Fibroblast of lung (primary cell): ENCODE data around the gene ATP6V0E1. TPM values are rescaled to one million over a fixed set of nuclear protein-coding genes. Genes with fewer than 3 reads are reported as not detected.
A peak's percentile ranks its signal among the peaks of the same experiment; 100 is the strongest.
"Not testable (repeated sequence)": the region's sequence is repeated elsewhere in the genome, so short reads cannot be mapped to it uniquely, and the experiment has no call there.

Experiments used
- DNase-seq, 2 donors: peaks; one replicate each; pipeline versions ENCODE4 v3.0.0 to v3.0.0-alpha.2; 2010; ENCODE audit warnings: low read depth in 2 of 2
- H2AFZ ChIP-seq: 2 replicates; pipeline ENCODE4 v1.5.1; 2012; ENCODE audit warnings: low read length, control low read depth, inconsistent platforms
- H3K27ac ChIP-seq: 2 replicates; pipeline ENCODE4 v1.5.1; 2011; ENCODE audit warnings: low read length, control low read depth; ENCODE audit not compliant: insufficient read depth
- H3K27me3 ChIP-seq: 2 replicates; pipeline ENCODE4 v1.5.1; 2011; ENCODE audit warnings: mild to moderate bottlenecking, low read length; ENCODE audit not compliant: control insufficient read depth, insufficient read depth
- H3K36me3 ChIP-seq: 2 replicates; pipeline ENCODE4 v1.5.1; 2011; ENCODE audit warnings: low read length; ENCODE audit not compliant: control insufficient read depth, insufficient read depth
- H3K4me1 ChIP-seq: 2 replicates; pipeline ENCODE4 v1.5.1; 2011; ENCODE audit warnings: low read length; ENCODE audit not compliant: control insufficient read depth, insufficient read depth; ENCODE audit errors: extremely low read depth
- H3K4me2 ChIP-seq: 2 replicates; pipeline ENCODE4 v1.5.1; 2011; ENCODE audit warnings: low read length, control low read depth; ENCODE audit not compliant: insufficient read depth; ENCODE audit errors: extremely low read depth
- H3K4me3 ChIP-seq, 4 experiments: fragments of 200-600 bp in 1 of 4; sonication (generic) in 1 of 4; replicated peaks in 1 of 4; 2 replicates each; pipeline ENCODE4 v1.5.1; 2011 to 2016; ENCODE audit warnings: low read length in 4 of 4, low read depth in 3 of 4, mild to moderate bottlenecking in 3 of 4, control low read depth in 2 of 4, inconsistent platforms in 1 of 4, mixed read lengths in 1 of 4; ENCODE audit not compliant: insufficient read depth in 1 of 4; ENCODE audit errors: control extremely low read depth in 1 of 4
- H3K79me2 ChIP-seq: 2 replicates; pipeline ENCODE4 v1.5.1; 2012; ENCODE audit warnings: mild to moderate bottlenecking, low read length, inconsistent platforms; ENCODE audit not compliant: control insufficient read depth, insufficient read depth
- H3K9ac ChIP-seq: 2 replicates; pipeline ENCODE4 v1.5.1; 2011; ENCODE audit warnings: mild to moderate bottlenecking, low read length, control low read depth; ENCODE audit not compliant: insufficient read depth
- H3K9me3 ChIP-seq: 2 replicates; pipeline ENCODE4 v1.5.1; 2012; ENCODE audit warnings: low read depth, low read length; ENCODE audit not compliant: control insufficient read depth, insufficient read depth
- H4K20me1 ChIP-seq: 2 replicates; pipeline ENCODE4 v1.5.1; 2011; ENCODE audit warnings: low read length; ENCODE audit not compliant: control insufficient read depth, insufficient read depth; ENCODE audit errors: extremely low read depth
- CTCF ChIP-seq, 2 donors: IDR thresholded peaks in 1 of 2; conservative IDR thresholded peaks in 1 of 2; 1 replicate in 1 of 2; 2 replicates in 1 of 2; pipeline ENCODE4 v1.5.1; 2011 to 2012; ENCODE audit warnings: low read length in 2 of 2, control low read depth in 1 of 2, inconsistent platforms in 1 of 2, low read depth in 1 of 2, mild to moderate bottlenecking in 1 of 2
- EZH2 ChIP-seq: IDR thresholded peaks from 2 replicates; pipeline ENCODE4 v1.5.1; 2012; ENCODE audit warnings: low read length, control low read depth, mild to moderate bottlenecking; ENCODE audit errors: missing control alignments
- polyA plus RNA-seq, 2 donors: library from polyadenylated mRNA; depleted of rRNA in 1 of 2; stranded (reverse) in 1 of 2; unstranded in 1 of 2; fragments of >200 nt; gene quantifications; 2 replicates each; pipeline ENCODE4 v1.2.1, GENCODE V29; 2011 to 2012; ENCODE audit warnings: missing spikeins in 1 of 2
- total RNA-seq: library from RNA; depleted of rRNA; stranded (reverse); fragments of >200 nt; gene quantifications from 2 replicates; pipeline ENCODE4 v1.2.1, GENCODE V29; 2014

The ATP6V0E1 gene
- total and polyA plus RNA-seq, 2 donors (not counting 1 experiment from before 2014, with no cell fraction given): 377 to 635 TPM

GRCh38 chr5:173039964-173040363 is 56.4 kb downstream of the ATP6V0E1 start:
- Histone ChIP-seq H3K79me2 (no peaks in the 10 kb centered on the region), H3K9me3 (no peaks in the 10 kb centered on the region), H2AFZ (no peak overlapping the region), H3K36me3 (no peaks in the 10 kb centered on the region), H3K27ac (no peak overlapping the region), H3K4me3 (no peak overlapping the region), H3K27me3 (no peaks in the 10 kb centered on the region), H4K20me1 (no peaks in the 10 kb centered on the region), H3K4me2 (no peak overlapping the region), H3K9ac (no peak overlapping the region), H3K4me1 (peaks cover 8% of the 10 kb centered on the region)
- TF ChIP-seq CTCF (conservative IDR thresholded peaks at IDR 0.05 in 1 of 2, IDR thresholded peaks at IDR 0.05 in 1 of 2; ENCODE audit: low read depth in 1 of 2, low read length in 2 of 2): no peak
- TF ChIP-seq EZH2: no peak
- DNase-seq: no peak

- Histone ChIP-seq H3K9me3 (no peaks in the 10 kb centered on the region), H4K20me1 (no peaks in the 10 kb centered on the region), H3K4me1 (peaks cover 3% of the 10 kb centered on the region), H3K79me2 (no peaks in the 10 kb centered on the region), H3K4me2 (no peak overlapping the region), H3K9ac (no peak overlapping the region), H3K27ac (no peak overlapping the region), H2AFZ (no peak overlapping the region), H3K27me3 (no peaks in the 10 kb centered on the region), H3K36me3 (no peaks in the 10 kb centered on the region), H3K4me3 (no peak overlapping the region)
- TF ChIP-seq EZH2: no peak
- DNase-seq: peak in 1 of 2 donors; percentile 54
These were observed 58.6 kb downstream of the ATP6V0E1 start for GRCh38 chr5:173041881-173042762.

DNA sequence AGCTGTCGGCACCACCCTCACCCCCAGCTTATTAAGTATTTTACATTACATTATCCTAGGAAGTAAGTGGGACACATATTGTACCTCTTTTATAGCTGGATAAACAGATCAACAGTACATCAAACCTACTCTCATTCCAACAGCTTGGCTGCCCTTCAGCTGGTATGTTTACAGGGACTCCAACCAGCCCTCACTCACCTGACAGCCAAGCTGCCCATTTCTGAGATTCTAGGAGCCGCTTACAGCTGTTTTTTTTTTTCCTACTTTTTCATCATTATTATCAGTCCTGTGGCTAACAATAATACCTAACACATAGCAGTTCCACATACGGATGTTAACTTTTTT is 59.2 kb downstream of the ATP6V0E1 start:
- Histone ChIP-seq H3K36me3 (no peaks in the 10 kb centered on the region), H3K27ac (no peak overlapping the region), H4K20me1 (no peaks in the 10 kb centered on the region), H3K9ac (no peak overlapping the region), H3K9me3 (no peaks in the 10 kb centered on the region), H3K27me3 (no peaks in the 10 kb centered on the region), H3K4me2 (no peak overlapping the region), H2AFZ (no peak overlapping the region), H3K4me3 (no peak overlapping the region), H3K79me2 (no peaks in the 10 kb centered on the region), H3K4me1 (peaks cover 3% of the 10 kb centered on the region)
- DNase-seq: no peak
- no peak for TF ChIP-seq EZH2

DNA sequence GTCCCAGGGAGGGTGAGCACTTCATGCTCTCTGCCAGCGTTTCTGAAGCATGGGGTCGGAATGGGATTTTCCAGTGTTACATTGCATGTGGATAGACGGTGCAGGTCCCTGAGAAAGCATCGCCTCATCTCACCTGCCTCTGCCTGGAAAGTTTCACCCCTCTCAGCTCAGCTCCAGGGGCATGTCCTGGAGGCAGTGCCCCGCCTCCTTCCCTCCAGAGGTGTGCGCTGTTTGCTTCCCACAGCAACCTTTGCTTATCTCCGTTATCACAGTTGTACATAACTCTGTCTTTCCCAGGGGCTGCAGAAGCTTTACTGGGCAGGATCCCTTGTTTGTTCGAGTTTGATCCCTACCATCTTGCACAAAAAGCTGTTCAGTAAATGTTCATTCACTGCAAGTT is 61.9 kb downstream of the ATP6V0E1 start:
- H3K36me3 ChIP-seq: no peaks in the 10 kb centered on the region
- H3K4me3 ChIP-seq: no peak overlapping the region
- peaks cover 7% of the 10 kb centered on the region for H3K4me1 ChIP-seq
- no peak overlapping the region for H2AFZ ChIP-seq
- no peak for DNase-seq
- H3K9ac ChIP-seq: no peak overlapping the region
- H4K20me1 ChIP-seq: no peaks in the 10 kb centered on the region
- no peak overlapping the region for H3K27ac ChIP-seq
- no peaks in the 10 kb centered on the region for H3K79me2 ChIP-seq
- H3K27me3 ChIP-seq: no peaks in the 10 kb centered on the region
- no peak overlapping the region for H3K4me2 ChIP-seq
- no peaks in the 10 kb centered on the region for H3K9me3 ChIP-seq
- no peak for TF ChIP-seq EZH2
- TF ChIP-seq CTCF (conservative IDR thresholded peaks at IDR 0.05 in 1 of 2, IDR thresholded peaks at IDR 0.05 in 1 of 2; ENCODE audit: low read depth in 1 of 2, low read length in 2 of 2): no peak

- H4K20me1 ChIP-seq, H3K9me3 ChIP-seq, H3K4me2 ChIP-seq, H2AFZ ChIP-seq, H3K27ac ChIP-seq, H3K79me2 ChIP-seq, H3K4me3 ChIP-seq, DNase-seq, H3K9ac ChIP-seq, H3K27me3 ChIP-seq, H3K36me3 ChIP-seq: not testable (repeated sequence)
- peaks cover 13% of the 10 kb centered on the region for H3K4me1 ChIP-seq
These were observed 63.7 kb downstream of the ATP6V0E1 start for GRCh38 chr5:173047096-173047837.
